Measurements from ENCODE around the gene GH1.
A peak's percentile ranks its signal among the peaks of the same experiment; 100 is the strongest.
"Not testable (repeated sequence)": the region's sequence is repeated elsewhere in the genome, so short reads cannot be mapped to it uniquely, and the experiment has no call there.

The GH1 gene

DNA sequence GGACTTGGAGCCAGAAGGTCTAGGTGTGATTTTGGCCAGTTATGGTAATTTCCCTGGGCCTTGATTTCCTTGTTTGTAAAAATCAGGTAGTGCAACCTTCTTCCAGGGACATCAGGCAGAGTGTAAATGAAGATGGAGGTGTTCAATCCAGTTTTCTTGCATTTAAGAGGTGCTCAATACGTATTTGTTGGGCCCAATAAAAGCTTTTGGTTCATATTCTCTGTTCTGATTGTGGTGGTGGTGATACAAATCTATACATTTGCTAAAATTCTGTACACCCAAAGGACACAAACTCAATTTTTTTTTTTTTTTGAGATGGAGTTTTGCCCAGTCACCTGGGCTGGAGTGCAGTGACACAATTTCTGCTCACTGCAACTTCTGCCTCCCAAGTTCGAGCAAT, 7.5 kb upstream of the GH1 start:
- DNase-seq (ENCODE audit: low spot score): no peak

DNA sequence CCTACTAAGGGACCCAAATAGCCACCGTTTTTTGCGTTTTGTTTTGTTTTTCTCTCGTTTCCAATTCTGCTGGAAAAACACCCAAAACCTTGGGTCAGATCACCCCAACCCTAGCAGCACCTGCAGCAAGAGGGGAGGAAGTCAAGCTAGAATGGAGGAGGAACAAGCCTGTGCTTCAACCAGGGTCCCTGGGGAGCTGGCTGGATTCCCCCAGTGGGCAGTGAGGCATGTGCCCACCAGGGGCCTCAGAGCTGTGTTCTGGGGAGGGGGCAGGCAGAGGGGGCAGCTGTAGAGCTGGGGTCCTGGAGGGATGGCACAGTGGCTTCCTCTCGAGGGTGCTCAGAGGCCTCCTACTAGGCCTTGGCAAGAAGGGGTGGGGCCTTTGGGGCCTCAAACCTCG, 7.0 kb upstream of the GH1 start:
- DNase-seq (ENCODE audit: low spot score): peak; percentile 34

DNA sequence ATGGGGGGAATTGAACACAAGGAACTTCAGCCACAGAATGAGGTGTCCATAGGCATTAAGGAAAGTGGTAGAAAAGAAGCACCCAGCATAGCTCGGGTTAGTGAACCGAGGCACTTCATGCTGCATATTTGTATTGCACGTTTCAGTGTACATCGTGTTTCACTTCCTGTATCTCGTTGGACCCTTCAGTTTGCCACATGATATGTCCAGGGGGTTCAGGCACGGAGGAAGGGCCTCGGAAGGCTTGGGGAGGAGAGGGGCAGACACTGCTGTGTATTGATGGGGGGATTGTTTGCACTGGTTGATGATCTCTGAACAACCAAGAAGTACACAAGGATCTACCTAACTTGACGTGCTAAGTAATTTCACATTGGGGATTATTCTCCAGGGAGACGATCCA, 3.8 kb upstream of the GH1 start:
- not testable (repeated sequence) for DNase-seq (ENCODE audit: low spot score)

DNA sequence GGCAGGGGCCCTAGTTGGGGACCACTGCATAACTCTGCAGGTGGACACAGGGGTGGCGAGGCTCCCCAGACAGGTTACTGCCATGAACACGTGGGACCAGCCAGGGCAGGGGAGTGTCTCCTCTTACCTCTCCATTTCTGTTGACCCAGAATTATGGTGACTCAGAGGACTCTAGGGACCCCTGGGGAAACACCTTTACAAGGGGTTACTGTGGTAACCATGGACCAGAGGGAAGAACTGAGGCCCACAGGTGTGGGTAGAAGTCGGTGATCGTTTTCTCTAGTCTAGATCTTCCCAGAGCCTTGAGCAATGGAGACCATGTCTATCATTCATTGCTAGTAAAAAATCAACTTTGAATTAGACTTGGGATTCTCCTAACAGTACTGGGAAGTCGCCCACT, 2.1 kb upstream of the GH1 start:
- not testable (repeated sequence) for DNase-seq (ENCODE audit: low spot score)

DNA sequence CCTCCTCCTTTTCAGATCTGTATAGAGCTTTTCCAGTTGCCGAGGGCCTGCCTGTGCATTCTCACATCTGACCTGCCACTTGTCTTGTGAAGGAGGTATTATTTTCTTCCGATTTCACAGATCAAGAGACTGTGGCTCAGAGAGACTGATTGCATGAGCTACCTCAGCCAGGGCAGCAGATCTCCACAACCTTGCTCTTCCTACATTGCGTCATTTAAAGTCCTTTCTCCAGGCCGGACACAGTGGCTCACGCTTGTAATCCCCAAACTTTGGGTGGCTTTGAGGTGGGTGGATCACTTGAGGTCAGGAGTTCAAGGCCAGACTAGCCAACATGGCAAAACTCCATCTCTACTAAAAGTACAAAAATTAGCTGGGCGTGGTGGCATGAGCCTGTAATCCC, 1.4 kb upstream of the GH1 start:
- not testable (repeated sequence) for DNase-seq (ENCODE audit: low spot score)

DNA sequence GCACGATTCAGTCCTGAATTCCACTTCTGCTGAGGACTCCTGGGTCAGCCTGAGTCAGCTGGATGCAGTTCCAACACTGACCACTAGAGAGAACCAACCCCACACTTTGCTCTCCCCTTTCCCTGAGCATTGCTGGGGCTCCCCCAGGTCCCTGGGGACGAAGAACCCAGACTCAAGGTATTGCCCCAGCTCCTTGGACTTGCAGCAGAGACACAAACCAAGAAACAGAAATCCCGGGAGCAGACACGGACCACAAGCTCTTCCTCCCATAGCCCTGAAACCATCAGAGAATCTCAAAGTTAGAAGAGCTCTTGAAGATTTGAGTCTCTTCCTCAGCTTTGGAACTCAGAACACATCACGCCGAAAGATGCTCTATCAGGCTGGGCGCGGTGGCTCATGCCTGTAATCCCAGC, 678 bp upstream of the GH1 start:
- peak; percentile 88 for DNase-seq (ENCODE audit: low spot score)

DNA sequence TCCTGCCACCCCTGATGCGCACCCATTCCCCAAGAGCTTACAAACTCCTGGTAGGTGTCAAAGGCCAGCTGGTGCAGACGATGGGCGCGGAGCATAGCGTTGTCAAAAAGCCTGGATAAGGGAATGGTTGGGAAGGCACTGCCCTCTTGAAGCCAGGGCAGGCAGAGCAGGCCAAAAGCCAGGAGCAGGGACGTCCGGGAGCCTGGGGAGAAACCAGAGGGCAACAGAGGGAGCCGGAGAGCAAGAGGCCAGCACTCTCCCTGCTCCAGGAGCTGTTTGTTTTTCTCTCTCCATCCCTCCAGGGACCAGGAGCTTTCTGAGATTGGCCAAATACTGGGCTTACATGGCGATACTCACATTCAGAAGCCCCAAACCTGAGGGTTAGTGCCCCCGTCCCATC, 334 bp downstream of the GH1 start:
- no peak for DNase-seq (ENCODE audit: low spot score)

DNA sequence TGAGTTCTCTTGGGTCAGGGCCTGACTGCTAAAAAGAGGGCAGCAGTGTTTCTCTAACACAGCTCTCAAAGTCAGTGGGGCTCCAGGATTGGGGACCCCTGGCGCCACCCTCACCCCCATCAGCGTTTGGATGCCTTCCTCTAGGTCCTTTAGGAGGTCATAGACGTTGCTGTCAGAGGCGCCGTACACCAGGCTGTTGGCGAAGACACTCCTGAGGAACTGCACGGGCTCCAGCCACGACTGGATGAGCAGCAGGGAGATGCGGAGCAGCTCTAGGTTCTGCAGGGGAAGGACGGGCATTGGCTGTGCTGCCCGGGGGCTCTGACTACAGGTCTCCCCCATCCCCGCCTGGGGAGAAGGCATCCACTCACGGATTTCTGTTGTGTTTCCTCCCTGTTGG, 993 bp downstream of the GH1 start:
- no peak for DNase-seq (ENCODE audit: low spot score)

DNA sequence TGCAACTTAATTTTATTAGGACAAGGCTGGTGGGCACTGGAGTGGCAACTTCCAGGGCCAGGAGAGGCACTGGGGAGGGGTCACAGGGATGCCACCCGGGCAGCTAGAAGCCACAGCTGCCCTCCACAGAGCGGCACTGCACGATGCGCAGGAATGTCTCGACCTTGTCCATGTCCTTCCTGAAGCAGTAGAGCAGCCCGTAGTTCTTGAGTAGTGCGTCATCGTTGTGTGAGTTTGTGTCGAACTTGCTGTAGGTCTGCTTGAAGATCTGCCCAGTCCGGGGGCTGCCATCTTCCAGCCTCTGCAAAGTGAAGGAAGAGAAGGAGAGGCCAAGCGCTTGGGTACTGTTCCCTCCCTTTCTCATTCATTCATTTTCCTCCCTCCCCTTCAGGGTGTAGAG, 1.4 kb downstream of the GH1 start:
- DNase-seq (ENCODE audit: low spot score): not testable (repeated sequence)

DNA sequence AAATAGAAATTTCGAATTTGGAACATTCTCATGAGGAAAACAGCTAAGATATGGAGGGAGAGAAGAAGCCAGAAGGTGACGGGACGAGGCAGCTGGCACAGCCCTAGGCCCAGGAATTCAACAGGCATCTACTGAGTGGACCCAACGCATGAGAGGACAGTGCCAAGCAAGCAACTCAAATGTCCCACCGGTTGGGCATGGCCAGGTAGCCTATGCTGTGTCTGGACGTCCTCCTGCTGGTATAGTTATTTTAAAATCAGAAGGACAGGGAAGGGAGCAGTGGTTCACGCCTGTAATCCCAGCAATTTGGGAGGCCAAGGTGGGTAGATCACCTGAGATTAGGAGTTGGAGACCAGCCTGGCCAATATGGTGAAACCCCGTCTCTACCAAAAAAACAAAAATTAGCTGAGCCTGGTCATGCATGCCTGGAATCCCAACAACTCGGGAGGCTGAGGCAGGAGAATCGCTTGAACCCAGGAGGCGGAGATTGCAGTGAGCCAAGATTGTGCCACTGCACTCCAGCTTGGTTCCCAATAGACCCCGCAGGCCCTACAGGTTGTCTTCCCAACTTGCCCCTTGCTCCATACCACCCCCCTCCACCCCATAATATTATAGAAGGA, 2.0 kb downstream of the GH1 start:
- DNase-seq (ENCODE audit: low spot score): no peak

DNA sequence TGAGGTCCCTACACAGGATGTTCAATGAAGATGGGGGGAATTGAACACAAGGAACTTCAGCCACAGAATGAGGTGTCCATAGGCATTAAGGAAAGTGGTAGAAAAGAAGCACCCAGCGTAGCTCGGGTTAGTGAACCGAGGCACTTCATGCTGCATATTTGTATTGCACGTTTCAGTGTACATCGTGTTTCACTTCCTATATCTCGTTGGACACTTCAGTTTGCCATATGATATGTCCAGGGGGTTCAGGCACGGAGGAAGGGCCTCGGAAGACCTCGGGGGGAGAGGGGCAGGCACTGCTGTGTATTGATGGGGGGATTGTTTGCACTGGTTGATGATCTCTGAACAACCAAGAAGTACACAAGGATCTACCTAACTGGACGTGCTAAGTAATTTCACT, 2.9 kb downstream of the GH1 start:
- DNase-seq (ENCODE audit: low spot score): not testable (repeated sequence)

DNA sequence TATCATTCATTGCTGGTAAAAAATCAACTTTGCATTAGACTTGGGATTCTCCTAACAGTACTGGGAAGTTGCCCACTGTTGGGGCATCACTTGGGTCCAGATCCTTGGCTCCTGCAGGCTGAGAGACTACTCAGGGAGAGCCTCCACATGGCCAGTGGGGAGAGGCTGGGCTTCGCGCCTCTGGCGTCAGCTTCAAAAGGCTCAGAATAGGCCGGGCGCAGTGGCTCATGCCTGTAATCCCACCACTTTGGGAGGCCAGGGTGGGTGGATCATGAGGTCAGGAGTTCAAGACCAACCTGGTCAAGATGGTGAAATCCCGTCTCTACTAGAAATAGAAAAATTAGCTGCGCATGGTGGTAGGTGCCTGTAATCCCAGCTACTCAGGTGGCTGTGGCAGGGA, 4.2 kb downstream of the GH1 start:
- DNase-seq (ENCODE audit: low spot score): no peak

DNA sequence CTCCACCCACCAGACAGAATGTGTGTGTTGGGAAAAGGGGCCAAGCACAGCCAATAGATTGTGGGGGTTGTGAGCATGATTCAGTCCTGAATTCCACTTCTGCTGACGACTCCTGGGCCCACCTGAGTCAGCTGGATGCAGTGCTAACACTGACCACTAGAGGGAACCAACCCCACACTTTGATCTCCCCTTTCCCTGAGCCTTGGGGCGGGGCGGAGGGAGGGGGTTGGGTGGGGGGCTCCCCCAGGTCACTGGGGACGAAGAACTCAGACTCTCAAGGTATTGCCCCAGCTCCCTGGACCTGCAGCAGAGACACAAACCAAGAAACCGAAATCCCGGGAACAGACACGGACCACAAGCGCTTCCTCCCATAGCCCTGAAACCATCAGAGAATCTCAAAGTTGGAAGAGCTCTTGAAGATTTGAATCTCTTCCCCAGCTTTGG, 7.0 kb downstream of the GH1 start:
- DNase-seq (ENCODE audit: low spot score): peak; percentile 85

DNA sequence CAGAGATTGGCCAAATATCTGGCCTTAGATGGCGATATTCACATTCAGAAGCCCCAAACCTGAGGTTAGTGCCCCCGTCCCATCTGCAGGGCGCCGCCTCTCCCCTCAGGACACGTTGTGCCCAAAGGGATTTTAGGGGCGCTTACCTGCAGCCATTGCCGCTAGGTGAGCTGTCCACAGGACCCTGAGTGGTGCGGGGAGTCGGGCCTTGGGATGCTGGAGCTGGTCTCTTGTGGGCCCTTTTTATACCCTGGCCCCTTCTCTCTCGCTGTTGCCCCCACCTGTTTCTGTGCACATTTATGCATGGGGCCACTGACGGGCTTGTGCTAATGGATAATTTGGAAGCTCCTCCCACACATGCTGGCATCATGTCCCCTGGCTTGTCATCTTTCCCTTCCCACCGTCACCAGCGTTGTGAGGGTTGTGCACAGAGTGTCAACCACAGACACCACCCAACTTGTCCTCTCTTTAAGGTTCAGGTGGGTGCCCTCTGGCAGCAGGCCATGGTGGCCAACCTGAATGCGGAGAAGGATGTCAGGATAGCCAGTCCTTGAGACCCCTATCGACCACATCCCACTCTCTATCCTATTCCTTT, 7.5 kb downstream of the GH1 start, which contains the start of gene CSHL1:
CSHL1 (minus strand) TSS at position 218 of the 595 bp plus-strand sequence; CDS start at position 156, 62 bp downstream.
- no peak for DNase-seq (ENCODE audit: low spot score)

DNA sequence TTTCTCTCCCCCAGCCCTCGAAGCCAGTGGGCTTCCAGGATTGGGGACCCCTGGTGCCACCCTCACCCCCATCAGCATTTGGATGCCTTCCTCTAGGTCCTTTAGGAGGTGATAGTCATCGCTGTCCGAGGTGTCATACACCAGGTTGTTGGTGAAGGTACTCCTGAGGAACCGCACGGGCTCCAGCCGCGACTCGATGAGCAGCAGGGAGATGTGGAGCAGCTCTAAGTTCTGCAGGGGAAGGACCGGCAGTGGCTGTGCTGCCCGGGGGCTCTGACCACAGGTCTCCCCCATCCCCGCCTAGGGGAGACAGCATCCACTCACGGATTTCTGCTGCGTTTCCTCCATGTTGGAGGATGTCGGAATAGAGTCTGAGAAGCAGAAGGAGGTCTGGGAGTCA, 8.5 kb downstream of the GH1 start:
- no peak for DNase-seq (ENCODE audit: low spot score)

DNA sequence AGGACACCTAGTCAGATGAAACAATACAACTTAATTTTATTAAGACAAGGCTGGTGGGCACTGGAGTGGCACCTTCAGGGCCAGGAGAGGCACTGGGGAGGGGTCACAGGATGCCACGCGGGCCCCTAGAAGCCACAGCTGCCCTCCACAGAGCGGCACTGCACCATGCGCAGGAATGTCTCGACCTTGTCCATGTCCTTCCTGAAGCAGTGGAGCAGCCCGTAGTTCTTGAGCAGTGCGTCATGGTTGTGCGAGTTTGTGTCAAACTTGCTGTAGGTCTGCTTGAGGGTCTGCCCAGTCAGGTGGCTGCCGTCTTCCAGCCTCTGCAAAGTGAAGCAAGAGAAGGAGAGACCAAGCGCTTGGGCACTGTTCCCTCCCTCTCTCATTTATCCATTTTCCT, 9.1 kb downstream of the GH1 start:
- DNase-seq (ENCODE audit: low spot score): not testable (repeated sequence)

DNA sequence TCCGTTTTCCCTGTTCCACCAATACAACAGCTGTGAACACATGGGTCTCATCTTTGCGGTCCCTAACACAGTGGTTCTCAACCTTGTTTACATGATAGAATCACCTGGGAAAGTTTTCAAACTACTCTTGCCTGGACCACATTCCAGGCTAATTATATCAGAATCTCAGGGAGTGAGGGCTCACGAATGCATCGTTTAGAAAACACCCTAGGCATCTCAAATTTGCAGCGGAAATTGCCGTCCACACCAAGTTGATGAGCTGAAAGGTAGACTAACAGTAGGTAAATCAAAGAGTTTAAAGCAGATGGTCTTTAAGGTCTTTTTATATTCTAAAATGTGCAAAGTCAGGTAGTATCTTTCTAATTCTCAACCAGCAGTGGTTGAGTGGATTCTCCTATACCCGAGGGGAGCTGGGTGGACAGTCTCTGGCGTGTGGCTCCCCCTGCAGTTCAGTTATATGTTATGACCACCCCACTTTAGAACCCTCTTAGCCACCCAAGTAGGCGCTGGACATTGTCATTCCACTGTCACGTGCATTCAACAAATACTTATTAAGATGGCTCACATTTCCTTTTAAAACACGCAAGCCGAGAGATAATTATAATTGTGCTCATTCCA, 11.4 kb downstream of the GH1 start:
- peak; percentile 51 for DNase-seq (ENCODE audit: low spot score)

DNA sequence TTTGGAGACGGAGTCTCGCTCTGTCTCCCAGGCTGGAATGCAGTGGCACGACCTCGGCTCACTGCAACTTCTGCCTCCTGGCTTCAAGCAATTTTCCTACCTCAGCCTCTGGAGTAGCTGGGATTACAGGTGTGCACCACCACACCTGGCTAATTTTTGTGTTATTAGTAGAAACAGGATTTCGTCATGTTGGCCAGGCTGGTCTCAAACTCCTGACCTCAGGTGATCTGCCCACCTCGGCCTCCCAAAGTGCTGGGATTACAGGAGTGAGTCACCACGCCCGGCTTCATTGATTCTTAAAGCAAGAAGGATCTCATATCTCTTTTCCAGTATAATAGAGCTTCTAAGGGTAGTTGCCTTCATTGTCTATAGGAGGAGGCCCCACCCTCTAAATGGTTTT, 13.8 kb downstream of the GH1 start:
- not testable (repeated sequence) for DNase-seq (ENCODE audit: low spot score)

DNA sequence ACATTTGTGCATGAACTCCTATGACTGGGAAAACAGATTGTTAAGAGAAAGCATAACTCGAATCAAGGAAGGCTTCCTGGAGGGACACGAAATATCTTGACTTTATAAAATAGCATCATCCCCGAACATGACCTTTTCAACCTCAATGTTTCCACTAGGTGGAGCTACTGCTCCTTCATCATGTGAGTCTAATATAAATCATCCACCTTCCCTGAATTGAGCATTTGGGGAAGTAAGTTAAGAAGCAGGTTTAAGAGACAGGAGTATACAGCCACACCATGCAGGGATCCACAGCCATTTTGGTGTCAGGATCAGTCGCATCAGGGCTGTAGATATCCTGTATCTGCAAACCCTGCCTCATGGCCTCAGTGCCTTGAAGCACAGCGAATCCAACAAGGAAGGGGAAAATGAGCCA, 14.8 kb downstream of the GH1 start:
- DNase-seq (ENCODE audit: low spot score): not testable (repeated sequence)

DNA sequence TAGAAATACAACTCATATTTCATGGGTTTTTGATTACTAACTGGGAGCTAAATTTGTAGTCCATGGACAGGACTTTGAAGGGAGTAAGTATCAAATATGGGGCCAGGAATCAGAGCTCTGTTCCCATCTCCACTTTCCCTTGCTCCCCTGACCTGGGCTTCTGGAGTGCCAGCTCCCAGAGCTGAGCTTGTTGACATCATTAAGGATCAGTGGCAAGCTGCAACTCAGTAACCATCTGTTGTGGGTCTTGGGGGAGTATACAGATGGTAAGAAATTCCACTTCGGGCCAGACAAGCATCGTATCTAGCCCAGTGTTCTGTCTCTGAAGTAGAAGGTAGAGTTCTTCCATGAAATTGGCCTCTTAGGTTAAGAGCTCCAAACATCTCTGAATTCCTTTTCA, 16.7 kb downstream of the GH1 start:
- DNase-seq (ENCODE audit: low spot score): peak; percentile 65

DNA sequence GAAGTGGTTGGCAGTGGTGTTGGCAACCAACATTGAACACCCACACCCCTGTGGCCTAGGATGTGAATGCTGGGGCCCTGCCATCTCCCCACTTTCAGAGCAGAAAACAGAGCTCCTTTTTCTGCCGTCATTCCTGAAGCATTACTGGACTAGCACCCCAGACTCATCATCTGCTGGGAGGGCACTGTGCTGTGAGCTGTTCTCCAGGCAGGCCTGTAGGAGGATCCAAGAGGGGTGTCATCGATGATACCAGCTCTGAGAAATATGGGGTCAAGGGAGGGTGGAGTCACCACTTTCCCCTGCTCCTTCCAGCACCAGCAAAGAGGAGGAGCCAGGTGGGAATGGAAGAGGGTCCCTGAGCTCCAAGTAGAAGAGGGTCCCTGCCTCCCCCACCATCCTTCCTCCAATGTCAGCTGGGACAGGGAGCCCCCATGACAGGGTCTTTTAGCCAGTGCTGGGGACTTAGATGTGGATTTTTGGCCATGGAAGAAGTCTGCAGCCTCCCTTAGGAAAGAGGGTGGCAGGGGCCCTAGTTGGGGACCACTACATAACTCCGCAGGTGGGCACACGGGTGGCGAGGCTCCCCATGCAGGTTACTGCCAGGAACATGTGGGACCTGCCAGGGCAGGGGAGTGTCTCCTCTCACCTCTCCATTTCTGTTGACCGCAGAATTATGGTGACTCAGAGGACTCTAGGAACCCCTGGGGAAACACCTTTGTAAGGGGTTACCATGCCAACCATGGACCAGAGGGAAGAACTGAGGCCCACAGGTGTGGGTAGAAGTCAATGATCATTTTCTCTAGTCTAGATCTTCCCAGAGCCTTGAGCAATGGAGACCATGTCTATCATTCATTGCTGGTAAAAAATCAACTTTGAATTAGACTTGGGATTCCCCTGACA, 19.5 kb downstream of the GH1 start:
- not testable (repeated sequence) for DNase-seq (ENCODE audit: low spot score)

DNA sequence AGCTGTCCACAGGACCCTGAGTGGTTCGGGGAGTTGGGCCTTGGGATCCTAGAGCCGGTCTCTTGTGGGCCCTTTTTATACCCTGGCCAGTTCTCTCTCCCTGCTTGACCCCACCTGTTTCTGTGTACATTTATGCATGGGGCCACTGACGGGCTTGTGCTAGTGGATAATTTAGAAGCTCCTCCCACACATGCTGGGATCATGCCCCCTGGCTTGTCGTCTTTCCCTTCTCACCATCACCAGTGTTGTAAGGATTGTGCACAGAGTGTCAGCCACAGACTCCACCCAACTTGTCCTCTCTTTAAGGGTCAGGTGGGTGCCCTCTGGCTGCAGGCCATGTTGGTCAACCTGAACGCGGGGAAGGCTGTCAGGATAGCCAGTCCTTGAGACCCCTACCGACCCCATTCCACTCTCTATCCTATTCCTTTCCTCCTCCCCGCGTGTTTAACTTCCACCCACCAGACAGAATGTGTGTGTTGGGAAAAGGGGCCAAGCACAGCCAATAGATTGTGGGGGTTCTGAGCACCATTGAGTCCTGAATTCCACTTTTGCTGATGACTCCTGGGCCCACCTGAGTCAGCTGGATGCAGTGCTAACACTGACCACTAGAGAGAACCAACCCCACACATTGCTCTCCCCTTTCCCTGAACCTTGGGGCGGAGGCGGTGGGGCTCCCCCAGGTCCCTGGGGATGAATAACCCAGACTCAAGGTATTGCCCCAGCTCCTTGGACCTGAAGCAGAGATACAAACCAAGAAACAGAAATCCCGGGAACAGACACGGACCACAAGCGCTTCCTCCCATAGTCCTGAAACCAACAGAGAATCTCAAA, 21.9 kb downstream of the GH1 start, which contains the start of gene CSH1:
CSH1 (minus strand) TSS at position 51 of the 831 bp plus-strand sequence. CDS start 63 bp downstream, outside the sequence.
- DNase-seq (ENCODE audit: low spot score): not testable (repeated sequence)

Data from D341Med (cell line).